Transverse colon (tissue), 4 donors: Measurements from ENCODE around the gene TMC5. TPM values are rescaled to one million over a fixed set of nuclear protein-coding genes. Genes with fewer than 3 reads are reported as not detected.
A peak's percentile ranks its signal among the peaks of the same experiment; 100 is the strongest.

Experiments used
- DNase-seq: peaks from one replicate; pipeline ENCODE4 v3.0.0-alpha.2; 2019
- H3K27ac ChIP-seq, 4 donors: fragments of 200-600 bp; sonication (generic); 2 replicates each; pipeline ENCODE4 v1.5.1; 2016 to 2018; ENCODE audit warnings: inconsistent platforms in 4 of 4
- H3K27me3 ChIP-seq: fragments of 200-600 bp; sonication (generic); 2 replicates; pipeline ENCODE4 v1.5.1; 2017; ENCODE audit warnings: inconsistent platforms
- H3K36me3 ChIP-seq, 4 donors: fragments of 200-600 bp; sonication (generic); 2 replicates each; pipeline ENCODE4 v1.5.1; 2017 to 2019; ENCODE audit warnings: inconsistent platforms in 4 of 4
- H3K4me1 ChIP-seq, 4 donors: fragments of 200-600 bp; sonication (generic); 2 replicates each; pipeline ENCODE4 v1.5.1; 2017 to 2020; ENCODE audit warnings: inconsistent platforms in 4 of 4
- H3K4me3 ChIP-seq, 4 donors: fragments of 200-600 bp; sonication (generic); 1 replicate in 1 of 4; 2 replicates in 3 of 4; pipeline versions ENCODE4 v1.5.1 to v1.6.1; 2017 to 2019; ENCODE audit warnings: inconsistent platforms in 4 of 4
- H3K9me3 ChIP-seq, 2 donors: fragments of 200-600 bp; sonication (generic); 2 replicates each; pipeline ENCODE4 v1.5.1; 2017 to 2019; ENCODE audit warnings: inconsistent platforms in 2 of 2
- CTCF ChIP-seq, 5 experiments: fragments of 200-600 bp in 3 of 5; fragments of 450-650 bp in 2 of 5; sonication (generic) in 3 of 5; IDR thresholded peaks; 1 replicate in 2 of 5; 2 replicates in 3 of 5; pipeline ENCODE4 v1.5.1; 2016 to 2017; ENCODE audit warnings: antibody characterized with exemption in 5 of 5, inconsistent platforms in 3 of 5, mild to moderate bottlenecking in 2 of 5, moderate library complexity in 1 of 5
- EP300 ChIP-seq: sonication (generic); formaldehyde crosslinking; IDR thresholded peaks from one replicate; pipeline ENCODE4 v1.6.1; 2017; ENCODE audit warnings: antibody characterized with exemption, low read depth
- POLR2A ChIP-seq: fragments of 450-650 bp; IDR thresholded peaks from one replicate; pipeline ENCODE4 v1.6.1; 2016; ENCODE audit warnings: antibody characterized with exemption, mild to moderate bottlenecking, moderate library complexity
- POLR2AphosphoS5 ChIP-seq, 3 donors: sonication (generic); formaldehyde crosslinking; IDR thresholded peaks; one replicate each; pipeline ENCODE4 v1.6.1; 2016; ENCODE audit warnings: antibody characterized with exemption in 3 of 3
- WGBS, 2 donors: methylation state at CpG; one replicate each; pipeline ENCODE4 v1.1.5; 2018; ENCODE audit warnings: low coverage in 1 of 2; 5-methylcytosine and 5-hydroxymethylcytosine counted together
- in situ Hi-C, 4 donors: fragments of 200-750 bp; cut with MboI; loops; one replicate each; pipeline versions ENCODE4 v1.15.0 to v1.15.1; 2017; ENCODE audit warnings: low sequenced_read_pairs in 3 of 4, low pct_ligation_motif_present in 1 of 4, low pct_unique_long_range_greater_than_20kb in 1 of 4
- intact Hi-C: fragments of 100-400 bp; cut with DNase I; formaldehyde crosslinking; loops from one replicate; pipeline ENCODE4 v1.15.1; 2023; ENCODE audit warnings: low total_unique reads
- total RNA-seq, 4 donors: library from RNA; depleted of rRNA; stranded (reverse); fragments of >200 nt; gene quantifications; one replicate each; pipeline ENCODE4 v1.1.0, GENCODE V29; 2016

Gene TMC5
- total RNA-seq, 4 donors from 2014 or later, result 14.5 to 94.6 (median 82.4) TPM

- H3K4me1 ChIP-seq, result no peaks in the 10 kb centered on the region
- WGBS, 2 donors, result 67 to 75% methylated on average over 3 to 5 of the region's 5 CpGs
- H3K27ac ChIP-seq, result no peak overlapping the region
- in situ Hi-C loops, result loop anchor here in 3 of 4 donors (10.0 to 25.0 kb wide), 3 partner anchors 121 to 418 kb away; no protein-coding TSS in a partner anchor
- intact Hi-C loops, result no loop called here
- H3K36me3 ChIP-seq, result peaks cover 0 to 53% (median 21%) of the 10 kb centered on the region in 4 donors
- no peaks in the 10 kb centered on the region for H3K27me3 ChIP-seq
- no peak overlapping the region for H3K4me3 ChIP-seq
- no peak for TF ChIP-seq POLR2AphosphoS5 (IDR thresholded peaks at IDR 0.05)
- no peak for TF ChIP-seq POLR2A
- TF ChIP-seq CTCF (IDR thresholded peaks at IDR 0.05), result no peak
- no peak for TF ChIP-seq EP300
- H3K9me3 ChIP-seq, result no peaks in the 10 kb centered on the region
- DNase-seq, result no peak
Measured at GRCh38 chr16:19505600-19506303, 88.1 kb downstream of the TMC5 start.

GRCh38 chr16:19506965-19507364, 89.3 kb downstream of the TMC5 start:
- intact Hi-C loops, result no loop called here
- no peaks in the 10 kb centered on the region for H3K9me3 ChIP-seq
- peaks cover 0 to under 1% (median 0%) of the 10 kb centered on the region in 4 donors for H3K4me1 ChIP-seq
- no peak for DNase-seq
- H3K27ac ChIP-seq, result no peak overlapping the region
- H3K36me3 ChIP-seq, result peaks cover 0 to 51% (median 18%) of the 10 kb centered on the region in 4 donors
- no peak for TF ChIP-seq EP300
- TF ChIP-seq POLR2A, result no peak
- TF ChIP-seq CTCF (IDR thresholded peaks at IDR 0.05), result no peak
- no peak for TF ChIP-seq POLR2AphosphoS5 (IDR thresholded peaks at IDR 0.05)
- WGBS, 2 donors, result 94 to 98% methylated on average over 4 of the region's 4 CpGs
- H3K4me3 ChIP-seq, result no peak overlapping the region
- in situ Hi-C loops, result loop anchor here in 3 of 4 donors (10.0 to 25.0 kb wide), 3 partner anchors 122 to 420 kb away; no protein-coding TSS in a partner anchor
- H3K27me3 ChIP-seq, result no peaks in the 10 kb centered on the region

GRCh38 chr16:19507867-19508266, 90.2 kb downstream of the TMC5 start:
- no peak for DNase-seq
- TF ChIP-seq EP300, result no peak
- no peak for TF ChIP-seq CTCF (IDR thresholded peaks at IDR 0.05)
- no peak for TF ChIP-seq POLR2AphosphoS5 (IDR thresholded peaks at IDR 0.05)
- in situ Hi-C loops, result loop anchor here in 3 of 4 donors (10.0 to 25.0 kb wide), 3 partner anchors 123 to 421 kb away; no protein-coding TSS in a partner anchor
- intact Hi-C loops, result no loop called here
- H3K36me3 ChIP-seq, result peaks cover 0 to 48% (median 17%) of the 10 kb centered on the region in 4 donors
- H3K27me3 ChIP-seq, result no peaks in the 10 kb centered on the region
- H3K4me1 ChIP-seq, result peaks cover 0 to 8% (median 0%) of the 10 kb centered on the region in 4 donors
- WGBS, 2 donors, result 60 to 88% methylated on average over 1 to 2 of the region's 2 CpGs
- no peak overlapping the region for H3K27ac ChIP-seq
- H3K4me3 ChIP-seq, result no peak overlapping the region
- H3K9me3 ChIP-seq, result no peaks in the 10 kb centered on the region

GRCh38 chr16:19512297-19512696, 94.6 kb downstream of the TMC5 start:
- no peak overlapping the region for H3K4me3 ChIP-seq
- in situ Hi-C loops, result loop anchor here in 2 of 4 donors (25.0 kb wide), 1 partner anchor 425 kb away; no protein-coding TSS in a partner anchor

More at GRCh38 chr16:19512297-19512696, 94.6 kb downstream of the TMC5 start:
- Histone ChIP-seq H3K27ac (peak overlapping the region in 2 of 4 donors; percentile 76 to 81), H3K9me3 (no peaks in the 10 kb centered on the region), H3K4me1 (peaks cover 10 to 46% (median 19%) of the 10 kb centered on the region in 4 donors), H3K36me3 (peaks cover 0 to 15% (median 8%) of the 10 kb centered on the region in 4 donors), H3K27me3 (no peaks in the 10 kb centered on the region)
- no peak for DNase-seq
- intact Hi-C loops, result no loop called here
- TF ChIP-seq POLR2AphosphoS5 (IDR thresholded peaks at IDR 0.05), result no peak
- TF ChIP-seq POLR2A, result no peak
- no peak for TF ChIP-seq EP300
- no peak for TF ChIP-seq CTCF (IDR thresholded peaks at IDR 0.05)
